Loucy (cell line): Measurements from ENCODE around the gene ODF4.

Experiments
- H2AFZ ChIP-seq: fragments of 200-600 bp; sonication (generic); 2 replicates; pipeline ENCODE4 v1.6.0; 2016; ENCODE audit warnings: antibody characterized with exemption, mild to moderate bottlenecking, low read length, moderate library complexity
- H3F3A ChIP-seq: fragments of 200-600 bp; 2 replicates; pipeline ENCODE4 v1.6.0; 2016; ENCODE audit warnings: antibody characterized with exemption, low read depth, mild to moderate bottlenecking
- H3K27me3 ChIP-seq: fragments of 200-600 bp; sonication (generic); 2 replicates; pipeline ENCODE4 v1.6.1; 2014; ENCODE audit warnings: low read length, mild to moderate bottlenecking; ENCODE audit not compliant: insufficient read depth, poor library complexity, severe bottlenecking
- H3K36me3 ChIP-seq: fragments of 200-600 bp; sonication (generic); 2 replicates; pipeline ENCODE4 v1.6.1; 2016; ENCODE audit warnings: low read length; ENCODE audit not compliant: insufficient read depth
- H3K4me1 ChIP-seq: fragments of 200-600 bp; sonication (generic); 2 replicates; pipeline ENCODE4 v1.5.1; 2014; ENCODE audit warnings: low read length, mild to moderate bottlenecking; ENCODE audit not compliant: insufficient read depth, poor library complexity, severe bottlenecking
- H3K4me2 ChIP-seq: fragments of 200-600 bp; sonication (generic); 2 replicates; pipeline ENCODE4 v1.6.0; 2014; ENCODE audit warnings: antibody characterized with exemption, low read length, low read depth, mild to moderate bottlenecking; ENCODE audit not compliant: poor library complexity, severe bottlenecking
- H3K4me3 ChIP-seq: fragments of 200-600 bp; sonication (generic); 2 replicates; pipeline ENCODE4 v1.5.1; 2014; ENCODE audit warnings: low read length, mild to moderate bottlenecking, mixed read lengths; ENCODE audit not compliant: poor library complexity, severe bottlenecking
- H3K79me2 ChIP-seq: fragments of 200-600 bp; sonication (generic); 2 replicates; pipeline ENCODE4 v1.6.1; 2014; ENCODE audit warnings: low read length; ENCODE audit not compliant: insufficient read depth
- H3K9ac ChIP-seq: fragments of 200-600 bp; sonication (generic); 2 replicates; pipeline ENCODE4 v1.6.0; 2014; ENCODE audit warnings: mild to moderate bottlenecking, low read depth, low read length, moderate library complexity; ENCODE audit not compliant: poor library complexity, severe bottlenecking
- H3K9me2 ChIP-seq: fragments of 200-600 bp; sonication (generic); replicated peaks from 2 replicates; pipeline ENCODE4 v1.6.1; 2016; ENCODE audit warnings: low read depth, low read length, mixed read lengths
- H3K9me3 ChIP-seq: fragments of 200-600 bp; sonication (generic); 2 replicates; pipeline ENCODE4 v1.6.1; 2014; ENCODE audit warnings: mild to moderate bottlenecking, antibody characterized with exemption, low read length, low read depth; ENCODE audit not compliant: insufficient read depth
- H4K20me1 ChIP-seq: fragments of 200-600 bp; sonication (generic); 2 replicates; pipeline ENCODE4 v1.6.0; 2014; ENCODE audit warnings: antibody characterized with exemption, low read length, mild to moderate bottlenecking; ENCODE audit not compliant: insufficient read depth, poor library complexity, severe bottlenecking
- EZH2phosphoT487 ChIP-seq: fragments of 200-600 bp; IDR thresholded peaks from 2 replicates; pipeline ENCODE4 v1.6.1; 2018; ENCODE audit warnings: antibody characterized with exemption, mild to moderate bottlenecking, moderate library complexity, borderline replicate concordance
- TF ChIP-seq, protein P1 (sequence below): fragments of 200-600 bp; sonication (generic); conservative IDR thresholded peaks from 2 replicates; pipeline ENCODE4 v1.5.1; 2014; ENCODE audit warnings: mild to moderate bottlenecking, antibody characterized with exemption, low read length

The ODF4 gene

DNA sequence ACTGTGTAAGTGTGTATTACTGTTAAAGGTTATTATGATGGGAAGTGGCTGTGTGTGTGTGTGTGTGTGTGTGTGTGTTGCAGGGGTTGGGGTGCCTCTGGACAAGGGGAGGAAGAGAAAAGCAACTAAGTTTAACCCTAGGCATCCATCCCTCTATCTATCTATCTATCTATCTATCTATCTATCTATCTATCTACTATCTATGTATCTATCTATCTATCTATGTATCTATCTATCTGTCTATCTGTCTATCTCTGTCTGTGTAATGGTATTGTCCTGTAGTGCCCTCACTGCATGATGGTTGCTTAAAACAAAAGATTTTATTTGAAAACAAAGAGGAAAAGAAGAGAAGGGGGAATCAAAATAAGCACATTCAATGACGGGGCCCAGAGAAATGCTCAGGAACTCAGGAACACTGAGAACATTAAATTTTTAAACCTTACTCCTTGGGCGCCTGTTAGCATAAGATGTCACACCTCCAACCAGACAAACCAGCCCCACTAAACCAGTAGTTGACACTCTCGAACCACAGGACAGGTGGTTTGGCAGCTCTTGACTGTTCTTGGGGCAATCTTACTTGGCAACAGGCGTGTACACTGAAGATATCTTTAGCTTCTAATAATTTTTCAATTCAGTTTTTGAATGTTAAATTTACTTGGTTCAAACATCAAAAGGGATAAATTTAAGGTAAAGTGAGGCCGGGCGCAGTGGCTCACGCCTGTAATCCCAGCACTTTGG lies 48.4 kb downstream of the ODF4 start:
- H3F3A ChIP-seq = no peaks in the 10 kb centered on the region
- no peak overlapping the region for H3K9ac ChIP-seq
- TF ChIP-seq EZH2phosphoT487 = no peak
- TF ChIP-seq, protein P1, sequence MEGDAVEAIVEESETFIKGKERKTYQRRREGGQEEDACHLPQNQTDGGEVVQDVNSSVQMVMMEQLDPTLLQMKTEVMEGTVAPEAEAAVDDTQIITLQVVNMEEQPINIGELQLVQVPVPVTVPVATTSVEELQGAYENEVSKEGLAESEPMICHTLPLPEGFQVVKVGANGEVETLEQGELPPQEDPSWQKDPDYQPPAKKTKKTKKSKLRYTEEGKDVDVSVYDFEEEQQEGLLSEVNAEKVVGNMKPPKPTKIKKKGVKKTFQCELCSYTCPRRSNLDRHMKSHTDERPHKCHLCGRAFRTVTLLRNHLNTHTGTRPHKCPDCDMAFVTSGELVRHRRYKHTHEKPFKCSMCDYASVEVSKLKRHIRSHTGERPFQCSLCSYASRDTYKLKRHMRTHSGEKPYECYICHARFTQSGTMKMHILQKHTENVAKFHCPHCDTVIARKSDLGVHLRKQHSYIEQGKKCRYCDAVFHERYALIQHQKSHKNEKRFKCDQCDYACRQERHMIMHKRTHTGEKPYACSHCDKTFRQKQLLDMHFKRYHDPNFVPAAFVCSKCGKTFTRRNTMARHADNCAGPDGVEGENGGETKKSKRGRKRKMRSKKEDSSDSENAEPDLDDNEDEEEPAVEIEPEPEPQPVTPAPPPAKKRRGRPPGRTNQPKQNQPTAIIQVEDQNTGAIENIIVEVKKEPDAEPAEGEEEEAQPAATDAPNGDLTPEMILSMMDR = no peak
- H3K4me2 ChIP-seq = no peak overlapping the region
- peaks cover 13% of the 10 kb centered on the region for H3K4me1 ChIP-seq
- peaks cover 9% of the 10 kb centered on the region; the same call in 1 of the 2 replicates for H3K79me2 ChIP-seq
- no peak overlapping the region for H3K4me3 ChIP-seq
- no peak overlapping the region for H2AFZ ChIP-seq
- no peaks in the 10 kb centered on the region for H3K36me3 ChIP-seq
- H3K9me2 ChIP-seq = no peaks in the 10 kb centered on the region
- H3K27me3 ChIP-seq = no peaks in the 10 kb centered on the region
- no peaks in the 10 kb centered on the region for H4K20me1 ChIP-seq
- H3K9me3 ChIP-seq = no peaks in the 10 kb centered on the region

DNA sequence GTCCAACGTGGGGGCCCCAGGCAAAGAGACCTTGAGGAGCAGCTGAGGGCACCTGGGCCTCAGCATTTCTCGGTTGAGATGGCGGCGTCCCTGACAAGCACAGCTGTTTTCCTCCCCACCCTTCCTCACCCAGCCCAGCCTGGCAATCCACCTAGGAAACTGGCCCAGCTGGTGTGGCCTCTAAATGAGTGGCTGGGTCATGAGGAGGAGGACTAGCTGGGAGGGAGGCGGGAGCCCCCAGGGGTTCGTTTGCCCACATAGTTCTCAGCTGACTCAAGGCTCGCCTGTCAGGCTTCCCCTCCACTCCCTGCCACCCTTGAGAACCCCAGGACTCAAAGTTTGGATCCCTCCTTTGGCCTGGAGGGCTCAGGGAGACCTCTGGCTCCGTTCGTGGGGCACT lies 52.1 kb downstream of the ODF4 start:
- Histone ChIP-seq H3K9me2 (no peaks in the 10 kb centered on the region), H3K79me2 (no peaks in the 10 kb centered on the region), H3K4me2 (no peak overlapping the region), H4K20me1 (no peaks in the 10 kb centered on the region), H3K4me3 (no peak overlapping the region), H3K36me3 (no peaks in the 10 kb centered on the region), H3K9ac (no peak overlapping the region), H3K9me3 (no peaks in the 10 kb centered on the region), H3K4me1 (peaks cover 5% of the 10 kb centered on the region), H2AFZ (no peak overlapping the region), H3F3A (no peaks in the 10 kb centered on the region), H3K27me3 (no peaks in the 10 kb centered on the region)
- TF ChIP-seq, protein P1 = no peak
- no peak for TF ChIP-seq EZH2phosphoT487

DNA sequence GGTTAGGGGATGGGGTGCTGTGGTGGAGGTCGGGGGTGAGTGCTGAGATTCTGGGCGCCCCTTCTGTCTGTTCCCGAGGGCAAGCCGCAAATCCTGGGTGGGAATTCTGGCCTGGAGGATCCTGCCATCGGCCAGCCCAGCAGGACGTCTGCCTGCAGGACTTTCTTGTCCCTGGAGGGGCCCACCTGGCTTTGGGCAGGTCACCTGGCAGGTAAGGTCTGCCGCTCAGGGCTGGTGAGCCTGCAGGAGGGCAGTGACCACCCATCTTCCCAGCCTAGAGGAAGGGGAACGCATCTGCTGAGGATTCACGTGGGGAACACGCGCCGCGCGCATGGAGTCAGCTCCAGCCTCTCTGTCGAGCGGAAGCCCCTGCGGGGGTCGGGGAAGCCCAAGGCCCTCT lies 52.6 kb downstream of the ODF4 start:
- H3K9me2 ChIP-seq = no peaks in the 10 kb centered on the region
- H3K4me1 ChIP-seq = peaks cover 5% of the 10 kb centered on the region
- no peak overlapping the region for H3K9ac ChIP-seq
- no peaks in the 10 kb centered on the region for H3K79me2 ChIP-seq
- TF ChIP-seq EZH2phosphoT487 = no peak
- no peak overlapping the region for H3K4me2 ChIP-seq
- H3K9me3 ChIP-seq = no peaks in the 10 kb centered on the region
- H3K27me3 ChIP-seq = no peaks in the 10 kb centered on the region
- H3F3A ChIP-seq = no peaks in the 10 kb centered on the region
- no peak overlapping the region for H3K4me3 ChIP-seq
- no peaks in the 10 kb centered on the region for H4K20me1 ChIP-seq
- H2AFZ ChIP-seq = no peak overlapping the region
- no peaks in the 10 kb centered on the region for H3K36me3 ChIP-seq
